CD4-positive, alpha-beta T cell (primary cell): ENCODE results near the gene SNUPN. TPM values are rescaled to one million over a fixed set of nuclear protein-coding genes. Genes with fewer than 3 reads are reported as not detected.
A peak's percentile ranks its signal among the peaks of the same experiment; 100 is the strongest.

ENCODE experiments used
- ATAC-seq: fragments of 200-7000 bp; cut with Tn5 transposase; one replicate; pipeline ENCODE4 v1.10.0; 2022; ENCODE audit warnings: mild to moderate bottlenecking; ENCODE audit not compliant: poor library complexity
- CTCF ChIA-PET: fragments of 350-600 bp; sonication (Branson Sonifier 250); formaldehyde crosslinking; loops from one replicate; lab custom pipeline; 2021; ENCODE audit warnings: antibody characterized with exemption, inconsistent platforms; lab: Charles Lee
- POLR2A ChIA-PET: fragments of 350-600 bp; sonication (Branson Sonifier 250); formaldehyde crosslinking; loops from one replicate; lab custom pipeline; 2021; ENCODE audit warnings: antibody characterized with exemption, inconsistent platforms; lab: Charles Lee
- DNase-seq, 14 experiments: peaks; one replicate each; pipeline ENCODE4 v3.0.0-alpha.2; 2013 to 2020; ENCODE audit warnings: mixed read lengths in 2 of 14
- H3K27ac ChIP-seq, 2 donors: one replicate each; pipeline versions ENCODE4 v1.5.1 to v1.7.0; 2013; ENCODE audit warnings: low read length in 2 of 2, low read depth in 1 of 2, mild to moderate bottlenecking in 1 of 2
- H3K27me3 ChIP-seq, 2 experiments: 1 replicate in 1 of 2; 2 replicates in 1 of 2; pipeline versions ENCODE4 v1.6.1 to v1.7.0; 2013; ENCODE audit warnings: low read length in 2 of 2, control low read depth in 1 of 2, mild to moderate bottlenecking in 1 of 2, moderate library complexity in 1 of 2; ENCODE audit not compliant: insufficient read depth in 2 of 2, control insufficient read depth in 1 of 2
- H3K36me3 ChIP-seq: one replicate; pipeline ENCODE4 v1.6.1; 2013; ENCODE audit warnings: low read length, control low read depth; ENCODE audit not compliant: insufficient read depth
- H3K4me1 ChIP-seq: one replicate; pipeline ENCODE4 v1.6.1; 2013; ENCODE audit warnings: low read length, control low read depth; ENCODE audit not compliant: insufficient read depth
- H3K4me3 ChIP-seq: one replicate; pipeline ENCODE4 v1.5.1; 2013; ENCODE audit warnings: mild to moderate bottlenecking, low read length, moderate library complexity
- H3K9me3 ChIP-seq, 2 experiments: 1 replicate in 1 of 2; 2 replicates in 1 of 2; pipeline versions ENCODE4 v1.6.1 to v1.7.0; 2013; ENCODE audit warnings: low read length in 2 of 2, mild to moderate bottlenecking in 2 of 2, control low read depth in 1 of 2, moderate library complexity in 1 of 2; ENCODE audit not compliant: control insufficient read depth in 1 of 2, insufficient read depth in 1 of 2
- H3K27ac Mint-ChIP-seq: one replicate; pipeline ENCODE4 v1.8.0; 2020; ENCODE audit warnings: mixed read lengths
- H3K27me3 Mint-ChIP-seq: one replicate; pipeline ENCODE4 v1.8.0; 2021; ENCODE audit warnings: mixed read lengths
- H3K36me3 Mint-ChIP-seq: one replicate; pipeline ENCODE4 v1.8.0; 2021; ENCODE audit warnings: low read depth, mixed read lengths
- H3K4me1 Mint-ChIP-seq: one replicate; pipeline ENCODE4 v1.8.0; 2021; ENCODE audit warnings: low read depth, mixed read lengths
- H3K4me3 Mint-ChIP-seq: one replicate; pipeline ENCODE4 v1.8.0; 2020; ENCODE audit warnings: mild to moderate bottlenecking, mixed read lengths
- H3K9me3 Mint-ChIP-seq: one replicate; pipeline ENCODE4 v1.8.0; 2020; ENCODE audit warnings: mixed read lengths
- intact Hi-C, 2 experiments: fragments of 100-400 bp; cut with DNase I in 1 of 2; cut with micrococcal nuclease in 1 of 2; formaldehyde crosslinking; loops; one replicate each; pipeline versions ENCODE4 v1.15.1 to v1.9.0; 2023 to 2025; cut with DNase I, micrococcal nuclease
- total RNA-seq, 174 experiments: library from RNA in 2 of 174; stranded (reverse) in 2 of 174; gene quantifications; one replicate each; pipeline ENCODE4 v1.2.3 and lab custom pipeline; 2021 to 2026
- TF ChIP-seq, protein P1 (sequence below): fragments of 200-600 bp; IDR thresholded peaks from one replicate; pipeline ENCODE4 v1.8.0; 2022; ENCODE audit warnings: antibody characterized with exemption, mild to moderate bottlenecking

SNUPN gene
- total RNA-seq, 2 experiments from 2014 or later = 10.0 to 11.6 TPM

DNA sequence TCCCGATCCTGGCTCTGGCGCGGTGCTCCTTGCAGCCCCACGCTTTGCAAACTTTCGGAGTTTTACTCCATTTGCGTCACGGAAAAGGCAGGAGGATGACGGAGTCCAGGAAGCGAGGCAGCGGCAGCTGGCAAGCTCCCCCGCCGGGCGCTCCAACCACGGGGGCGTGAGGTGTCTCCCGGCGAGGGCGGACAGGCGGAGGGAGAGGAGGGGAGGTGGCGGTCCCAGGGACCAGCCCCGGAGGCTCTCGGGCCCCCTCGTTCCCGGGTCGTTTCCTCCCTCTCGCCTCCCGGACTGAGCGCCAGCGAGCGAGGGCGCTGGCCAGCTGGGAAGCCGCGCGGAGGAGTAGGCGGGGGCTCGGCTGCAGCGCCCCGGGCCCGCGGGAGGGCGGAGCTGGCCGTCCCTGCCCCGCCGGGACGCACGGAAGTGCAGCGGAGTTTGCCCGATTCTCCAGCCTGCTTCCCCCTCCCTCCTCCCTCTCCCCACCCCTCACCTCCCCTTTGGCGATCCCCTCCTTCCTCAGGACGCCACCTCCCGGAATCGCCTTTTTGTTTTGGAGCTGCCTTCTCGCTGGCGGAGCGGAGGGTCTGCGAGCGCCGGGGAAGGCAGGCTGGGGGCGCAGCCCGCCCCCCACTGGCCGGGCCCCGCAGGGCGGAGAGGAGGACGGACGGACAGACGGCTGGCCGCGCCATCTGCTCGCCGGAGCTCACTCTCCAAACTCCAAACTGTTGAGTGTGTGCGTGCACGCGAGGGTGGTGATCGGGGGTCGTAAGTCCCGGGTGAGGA is 22.0 kb upstream of the SNUPN start, which contains the start of gene SNX33:
SNX33 (plus strand) TSS at position 543 of the 786 bp plus-strand sequence. CDS start 1,191 bp downstream, outside the sequence.
- no peaks in the 10 kb centered on the region for H3K9me3 Mint-ChIP-seq
- peak; percentile 10 to 75 (median 38) for DNase-seq
- peak; percentile 68 for ATAC-seq

DNA sequence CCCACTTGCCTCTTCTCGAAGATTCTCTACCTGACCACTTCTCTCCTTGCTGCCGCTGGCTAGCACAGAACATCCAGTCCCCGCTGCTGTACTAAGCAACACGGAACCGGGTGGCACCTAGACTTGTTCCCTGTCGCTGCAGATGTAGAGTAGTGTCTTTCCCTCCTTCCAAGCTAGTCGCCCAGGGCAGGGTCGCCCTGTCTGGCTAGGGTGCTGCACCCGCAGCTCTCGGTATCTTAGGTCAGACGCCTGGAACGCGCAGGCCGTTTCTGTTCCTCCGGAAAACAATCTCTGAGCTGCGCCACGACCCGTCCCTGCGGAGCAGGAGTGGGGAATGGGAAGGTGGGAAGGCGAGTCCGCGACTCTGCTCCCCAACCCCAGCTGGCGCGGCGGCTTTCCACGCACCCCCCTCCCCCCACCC is 21.4 kb upstream of the SNUPN start:
- Mint-ChIP-seq H3K27me3 (no peaks in the 10 kb centered on the region), H3K4me1 (peaks cover 30% of the 10 kb centered on the region), H3K4me3 (peak overlapping the region; percentile 85), H3K27ac (peak overlapping the region; percentile 42), H3K36me3 (no peaks in the 10 kb centered on the region), H3K9me3 (no peaks in the 10 kb centered on the region)
- TF ChIP-seq, protein P1, sequence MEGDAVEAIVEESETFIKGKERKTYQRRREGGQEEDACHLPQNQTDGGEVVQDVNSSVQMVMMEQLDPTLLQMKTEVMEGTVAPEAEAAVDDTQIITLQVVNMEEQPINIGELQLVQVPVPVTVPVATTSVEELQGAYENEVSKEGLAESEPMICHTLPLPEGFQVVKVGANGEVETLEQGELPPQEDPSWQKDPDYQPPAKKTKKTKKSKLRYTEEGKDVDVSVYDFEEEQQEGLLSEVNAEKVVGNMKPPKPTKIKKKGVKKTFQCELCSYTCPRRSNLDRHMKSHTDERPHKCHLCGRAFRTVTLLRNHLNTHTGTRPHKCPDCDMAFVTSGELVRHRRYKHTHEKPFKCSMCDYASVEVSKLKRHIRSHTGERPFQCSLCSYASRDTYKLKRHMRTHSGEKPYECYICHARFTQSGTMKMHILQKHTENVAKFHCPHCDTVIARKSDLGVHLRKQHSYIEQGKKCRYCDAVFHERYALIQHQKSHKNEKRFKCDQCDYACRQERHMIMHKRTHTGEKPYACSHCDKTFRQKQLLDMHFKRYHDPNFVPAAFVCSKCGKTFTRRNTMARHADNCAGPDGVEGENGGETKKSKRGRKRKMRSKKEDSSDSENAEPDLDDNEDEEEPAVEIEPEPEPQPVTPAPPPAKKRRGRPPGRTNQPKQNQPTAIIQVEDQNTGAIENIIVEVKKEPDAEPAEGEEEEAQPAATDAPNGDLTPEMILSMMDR = no peak
- ChIA-PET CTCF (interaction anchor here (0.8 to 1.7 kb wide), 2 partner anchors 127 to 139 kb away, joined by 3 to 6 read pairs; no protein-coding TSS in a partner anchor), POLR2A (interaction anchor here (0.8 to 2.9 kb wide), 15 partner anchors 8 to 299 kb away, joined by 3 to 31 read pairs (median 7); partner anchors contain the start of genes MAN2C1, NEIL1, PTPN9 and SIN3A)
- peak; percentile 25 for ATAC-seq
- Histone ChIP-seq H3K9me3 (no peaks in the 10 kb centered on the region), H3K4me1 (peaks cover 37% of the 10 kb centered on the region), H3K36me3 (no peaks in the 10 kb centered on the region), H3K4me3 (peak overlapping the region; percentile 84), H3K27me3 (no peaks in the 10 kb centered on the region), H3K27ac (peak overlapping the region in 1 of 2 donors; percentile 1)
- DNase-seq = peak in 2 of 14 experiments; percentile 30
- intact Hi-C loops = loop anchor here in 1 of 2 experiments (10.0 kb wide), 2 partner anchors 1032 to 1102 kb away; partner anchors contain the start of genes ARID3B and CLK3

More for the DNA sequence above, 22.0 kb upstream of the SNUPN start, which contains the start of gene SNX33:
- Histone ChIP-seq H3K4me1 (peaks cover 41% of the 10 kb centered on the region), H3K9me3 (no peaks in the 10 kb centered on the region), H3K27ac (peak within 1 kb of the TSS in 1 of 2 donors; percentile 1), H3K27me3 (no peaks in the 10 kb centered on the region), H3K4me3 (peak within 1 kb of the TSS; percentile 84), H3K36me3 (no peaks in the 10 kb centered on the region)
- H3K27ac Mint-ChIP-seq = peak within 1 kb of the TSS; percentile 42
- intact Hi-C loops = loop anchor here in 1 of 2 experiments (10.0 kb wide), 2 partner anchors 1033 to 1103 kb away; partner anchors contain the start of genes ARID3B and CLK3
- peaks cover 31% of the 10 kb centered on the region for H3K4me1 Mint-ChIP-seq
- CTCF ChIA-PET = interaction anchor here (0.6 to 1.7 kb wide), 5 partner anchors 10 to 139 kb away, joined by 3 to 6 read pairs (median 4); partner anchors contain the start of gene PTPN9
- no peaks in the 10 kb centered on the region for H3K27me3 Mint-ChIP-seq
- POLR2A ChIA-PET = interaction anchor here (0.8 to 2.9 kb wide), 15 partner anchors 9 to 300 kb away, joined by 3 to 31 read pairs (median 7); partner anchors contain the start of genes MAN2C1, NEIL1, PTPN9 and SIN3A
- TF ChIP-seq, protein P1 = no peak
- no peaks in the 10 kb centered on the region for H3K36me3 Mint-ChIP-seq
- peak within 1 kb of the TSS; percentile 86 for H3K4me3 Mint-ChIP-seq
